Activated CD8-positive, alpha-beta memory T cell treated with anti-CD3 and anti-CD28 coated beads, Interleukin-2, amount 50 U/mL, for 4 hours (primary cell): Measurements from ENCODE around the gene CCDC12.

ENCODE experiments used
- DNase-seq: peaks from one replicate; pipeline ENCODE4 v3.0.0-alpha.2; 2020

Gene CCDC12

GRCh38 chr3:46976326-46977190 is at the start of gene CCDC12:
CCDC12 (minus strand) TSS chr3:46976745; CDS start chr3:46976732, 13 bp downstream.
- peak; percentile 85 for DNase-seq

DNA sequence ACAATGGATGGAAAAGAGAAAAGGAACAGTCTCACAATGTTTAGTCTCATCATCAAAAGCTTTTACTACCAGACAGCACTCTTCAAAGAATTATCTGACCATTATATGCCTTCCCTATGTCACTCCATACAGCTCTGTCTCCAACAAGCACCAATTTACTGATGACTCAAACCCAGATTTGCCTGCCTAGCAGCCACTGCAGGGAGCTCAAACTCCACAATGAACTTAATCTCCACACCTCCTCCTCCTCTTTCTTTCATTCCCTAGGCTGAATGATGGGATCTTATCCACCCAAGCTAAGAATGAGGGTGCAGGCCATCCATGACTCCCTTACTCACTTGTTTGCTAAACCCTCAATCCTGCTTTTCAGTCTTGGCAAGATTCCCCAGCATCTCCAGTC is 48.4 kb upstream of the CCDC12 start:
- DNase-seq, result no peak

DNA sequence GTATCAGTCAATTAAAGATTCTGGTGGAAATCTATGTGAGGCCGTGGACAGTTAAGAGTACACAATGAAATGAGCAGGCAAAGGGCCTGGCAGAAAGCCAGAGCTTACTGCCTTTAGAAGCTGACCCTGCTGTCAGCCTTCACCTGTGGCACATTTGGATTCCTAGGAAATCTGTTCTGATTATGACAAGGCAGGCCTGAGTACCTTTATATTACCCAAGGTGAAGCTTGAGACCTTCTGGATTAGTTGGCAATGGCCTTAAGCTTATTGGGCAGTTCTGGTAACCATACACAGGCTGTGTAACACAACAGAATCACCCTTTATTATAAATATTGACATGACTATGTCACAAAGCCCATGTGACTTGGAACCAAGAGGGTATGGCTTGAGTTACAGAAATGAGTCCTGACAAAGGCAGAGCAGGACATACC is 46.1 kb upstream of the CCDC12 start:
- no peak for DNase-seq

DNA sequence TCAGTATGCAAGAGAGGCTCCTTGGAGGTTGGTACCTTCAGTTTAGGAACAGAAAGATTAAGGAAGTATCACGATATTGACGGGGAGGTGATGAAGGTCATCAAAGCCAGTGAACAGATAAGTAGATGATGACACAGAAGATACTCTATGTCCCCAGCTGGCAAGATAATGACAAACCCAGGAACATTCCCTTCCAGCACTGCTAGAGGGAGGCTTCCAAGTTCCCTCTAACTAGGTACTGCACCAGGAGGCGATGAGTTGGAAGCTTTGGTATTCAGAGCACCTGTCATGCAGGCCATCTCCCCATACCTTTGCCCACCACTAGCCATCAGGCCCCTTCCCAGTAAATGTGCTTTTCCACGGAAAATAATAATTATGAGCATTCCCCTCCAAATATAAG is 43.8 kb upstream of the CCDC12 start:
- no peak for DNase-seq

DNA sequence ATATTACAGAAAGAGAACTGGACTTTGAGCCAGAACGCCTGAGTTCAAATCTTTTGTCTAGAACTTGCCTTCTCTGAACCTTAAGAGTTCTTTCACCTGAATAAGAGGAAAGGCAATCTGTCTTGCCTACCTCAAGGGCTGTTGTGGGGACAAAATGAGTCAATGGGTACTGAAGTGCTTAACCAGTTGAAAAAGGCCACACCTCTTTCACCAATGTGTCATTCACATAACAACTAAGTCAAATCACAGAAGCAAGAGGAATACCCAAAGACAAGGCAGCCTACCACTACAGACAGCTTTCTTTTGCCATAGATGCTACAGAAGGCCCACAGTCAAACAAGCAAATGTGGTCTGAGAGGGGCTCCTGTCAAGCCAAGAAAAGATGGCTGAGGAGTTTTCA is 42.7 kb upstream of the CCDC12 start:
- DNase-seq, result no peak

DNA sequence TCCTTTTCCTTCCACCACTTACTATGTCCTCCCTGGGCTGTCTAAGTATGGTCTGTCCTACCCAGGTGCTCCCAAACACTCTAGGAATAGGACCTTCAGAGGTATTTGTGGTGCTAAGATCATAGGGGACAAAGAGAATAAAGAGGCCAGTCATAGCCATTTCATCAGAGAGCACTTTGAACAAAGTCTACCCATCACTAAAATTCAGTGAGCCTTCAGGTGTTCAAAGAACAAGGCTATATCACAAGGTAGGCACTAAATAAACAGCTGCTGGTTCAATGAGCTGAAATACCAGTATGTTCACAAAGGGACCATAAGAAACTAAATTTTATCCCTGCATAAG is 41.7 kb upstream of the CCDC12 start:
- no peak for DNase-seq

DNA sequence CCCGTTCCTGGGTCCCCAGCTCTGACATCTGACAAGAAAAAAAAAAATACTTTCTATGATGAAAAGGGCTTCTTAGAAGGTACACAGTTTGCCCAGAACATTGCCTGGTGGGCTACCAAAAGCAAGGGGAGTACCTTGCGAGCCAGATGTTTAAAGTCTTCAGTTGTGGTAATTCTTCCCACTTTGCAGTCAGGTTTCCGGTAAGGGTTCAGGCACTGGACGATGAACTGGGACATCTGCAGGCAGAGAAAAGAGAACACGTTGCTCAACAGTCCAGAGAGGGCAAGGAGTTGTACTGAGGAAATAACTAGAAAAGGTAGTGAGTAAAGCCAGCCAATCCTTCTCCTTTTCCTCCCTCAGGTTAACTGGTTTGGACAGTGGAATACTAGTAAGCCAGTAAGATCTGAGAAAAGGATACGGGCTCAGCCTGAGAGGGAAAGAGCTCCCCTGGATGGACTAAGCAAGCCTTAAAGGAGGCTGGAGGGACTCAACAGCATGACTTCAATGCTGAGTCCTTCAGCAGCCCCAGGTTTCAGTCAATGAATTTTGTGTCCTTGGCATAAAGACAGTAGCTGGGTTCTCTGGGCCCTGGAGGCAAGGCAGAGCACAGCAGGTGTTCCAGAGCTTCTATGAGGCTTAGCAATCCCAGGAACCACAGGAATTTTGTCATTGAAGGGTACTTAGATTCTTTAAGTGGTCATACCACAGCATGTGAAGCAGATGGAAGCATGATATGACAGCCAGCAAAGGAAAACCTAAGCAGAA is 41.1 kb upstream of the CCDC12 start:
- DNase-seq, result no peak

DNA sequence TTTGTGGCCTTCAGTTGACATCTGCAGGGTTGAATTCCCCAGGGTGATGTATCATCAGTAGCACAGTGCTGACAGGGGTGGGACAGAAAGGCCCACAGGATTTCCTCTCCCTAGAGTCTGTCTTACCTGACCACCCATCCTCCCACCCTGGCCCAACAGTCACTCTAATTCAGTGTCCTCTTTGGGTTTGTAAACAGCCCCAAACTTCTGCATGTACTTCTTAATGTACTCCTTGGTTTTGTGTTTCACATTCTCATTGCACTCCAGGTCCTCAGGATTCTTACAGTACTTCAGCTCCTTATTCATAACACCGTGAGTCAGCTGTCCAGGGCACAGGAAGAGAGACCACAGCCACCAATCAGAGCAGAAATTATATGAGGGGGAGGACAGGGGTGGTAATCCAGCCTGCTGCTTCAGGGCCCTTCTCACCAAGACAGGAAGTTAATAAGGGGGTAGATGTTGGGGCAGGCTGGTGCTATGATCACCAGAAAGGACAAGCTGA is 40.4 kb upstream of the CCDC12 start:
- DNase-seq, result peak; percentile 41

DNA sequence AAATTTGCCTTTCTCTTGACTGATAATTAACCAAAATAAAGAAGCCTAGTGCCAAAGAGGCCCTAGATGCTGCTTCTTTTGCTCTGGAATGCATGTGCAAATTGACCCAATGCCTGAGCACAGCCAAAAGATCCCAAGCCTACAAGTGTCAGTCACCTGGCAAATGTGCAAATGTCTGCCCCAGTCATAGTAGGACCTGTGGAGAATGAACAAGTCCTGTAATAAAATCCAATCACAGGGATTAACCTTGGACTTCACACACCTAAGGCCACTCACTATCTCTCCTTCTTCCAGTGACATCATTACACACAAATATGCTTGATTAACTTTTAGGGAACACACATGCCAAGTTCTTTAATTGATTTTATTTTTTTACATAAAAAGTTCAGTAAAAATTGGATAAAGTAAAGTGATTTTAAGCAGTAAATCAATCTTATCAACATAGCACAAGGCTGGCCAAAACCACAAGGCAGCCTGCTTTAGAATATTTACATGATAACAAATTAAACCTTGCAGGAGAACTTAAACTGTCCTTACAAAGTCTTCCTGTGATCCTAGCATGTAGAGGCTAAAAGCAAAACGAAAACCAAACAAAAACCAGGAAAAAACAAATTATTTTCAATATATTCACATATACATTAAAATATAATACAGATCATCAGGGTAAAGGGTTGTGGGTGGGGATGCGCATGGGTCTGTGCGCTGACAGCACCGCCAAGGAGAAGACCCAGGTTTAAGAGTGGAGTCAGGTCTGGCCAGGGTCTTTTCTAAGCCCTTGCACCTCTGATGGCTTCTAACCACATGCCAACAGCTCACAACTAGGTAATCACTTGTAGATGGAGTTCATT is 39.8 kb upstream of the CCDC12 start:
- no peak for DNase-seq

GRCh38 chr3:47015151-47015550 is 38.6 kb upstream of the CCDC12 start:
- no peak for DNase-seq

DNA sequence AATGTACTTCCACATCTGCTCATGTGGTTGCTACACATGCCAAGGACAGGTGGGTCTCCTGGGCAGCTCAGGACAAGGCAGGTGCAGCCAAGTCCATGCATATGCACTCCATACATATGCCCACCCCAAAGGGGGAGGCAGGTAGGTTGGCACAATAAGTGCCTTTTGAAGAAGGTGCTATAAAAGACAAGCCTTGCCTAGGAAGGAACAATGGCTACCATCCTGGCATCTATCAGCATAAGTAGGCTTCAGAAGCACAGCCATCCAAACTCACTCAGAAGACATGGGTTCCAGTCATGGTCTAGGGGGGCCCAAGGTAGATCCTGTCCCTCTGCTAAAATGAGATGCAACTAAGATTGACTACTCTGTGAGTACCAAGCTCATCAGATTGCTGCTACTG is 37.5 kb upstream of the CCDC12 start:
- no peak for DNase-seq

GRCh38 chr3:47013231-47013630 is 36.7 kb upstream of the CCDC12 start:
- no peak for DNase-seq

- no peak for DNase-seq
Measured at GRCh38 chr3:47012342-47013230, 36.0 kb upstream of the CCDC12 start.

- DNase-seq, result no peak
Measured at GRCh38 chr3:47011371-47011770, 34.8 kb upstream of the CCDC12 start.

- DNase-seq, result no peak
Measured at GRCh38 chr3:47010910-47011309, 34.4 kb upstream of the CCDC12 start.

GRCh38 chr3:47010111-47010712 is 33.7 kb upstream of the CCDC12 start:
- peak; percentile 17 for DNase-seq

DNA sequence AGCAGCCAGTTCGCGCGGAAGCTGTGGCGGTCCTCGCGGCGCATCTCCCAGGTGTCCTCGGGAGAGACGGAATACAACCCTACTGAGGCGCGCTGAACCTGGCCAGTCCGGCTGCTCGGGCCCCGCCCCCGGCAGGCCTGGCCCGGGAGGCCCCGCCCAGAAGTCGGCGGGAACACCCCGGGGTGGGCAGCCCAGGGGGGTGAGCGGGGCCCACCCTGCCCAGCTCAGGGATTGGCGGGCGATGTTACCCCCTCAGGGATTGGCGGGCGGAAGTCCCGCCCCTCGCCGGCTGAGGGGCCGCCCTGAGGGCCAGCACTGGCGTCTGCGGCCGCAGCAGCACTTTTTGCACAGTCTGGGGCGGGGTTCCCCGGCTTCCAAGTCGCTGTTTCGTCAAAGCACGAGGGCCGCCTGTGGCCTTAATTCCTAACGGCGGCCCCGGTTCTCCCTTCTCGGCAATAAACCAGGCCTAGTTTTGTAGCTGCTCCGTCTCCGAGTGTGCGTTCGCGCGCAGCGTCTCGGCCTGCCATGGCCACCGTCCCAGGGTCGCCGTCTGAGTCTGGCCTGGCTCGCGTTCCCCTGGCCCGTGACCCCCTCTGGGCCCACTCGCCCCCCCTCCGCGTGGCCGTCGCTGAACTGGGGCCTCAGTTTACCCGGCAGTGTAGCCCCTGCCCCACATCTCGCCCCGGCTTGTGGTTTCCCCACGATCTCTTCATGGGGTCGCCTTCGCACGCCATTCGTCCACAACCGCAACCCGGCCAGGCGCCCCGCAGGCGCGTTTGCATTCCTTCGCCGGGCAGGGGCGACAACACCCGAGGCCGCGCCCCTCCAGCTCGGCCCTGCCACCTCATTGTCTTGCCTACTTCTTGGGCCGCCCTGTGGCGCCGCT is 32.9 kb upstream of the CCDC12 start:
- DNase-seq, result peak; percentile 75

- DNase-seq, result no peak
Measured at GRCh38 chr3:47008851-47009224, 32.3 kb upstream of the CCDC12 start.

GRCh38 chr3:47008234-47008796 is 31.8 kb upstream of the CCDC12 start:
- no peak for DNase-seq
